GM10248 (cell line): ENCODE data around the gene RAB29.

ENCODE experiments used
- CTCF ChIA-PET: fragments of 300-600 bp; sonication (Branson Sonifier 250); formaldehyde crosslinking; extraction: SDS; loops from one replicate; lab custom pipeline; 2021; ENCODE audit warnings: antibody characterized with exemption; lab: Yijun Ruan, JAX
- POLR2A ChIA-PET: fragments of 350-650 bp; sonication (Branson Sonifier 250); formaldehyde crosslinking; extraction: SDS; loops from one replicate; lab custom pipeline; 2020; ENCODE audit warnings: antibody characterized with exemption; lab: Yijun Ruan, JAX
- DNase-seq: peaks from one replicate; pipeline ENCODE4 v3.0.0; 2012; ENCODE audit errors: extremely low spot score
- CTCF ChIP-seq: IDR thresholded peaks from 2 replicates; pipeline ENCODE4 v1.5.1; 2012; ENCODE audit warnings: mild to moderate bottlenecking, low read depth; ENCODE audit errors: extremely low read depth, missing control alignments, control extremely low read depth

RAB29 gene

DNA sequence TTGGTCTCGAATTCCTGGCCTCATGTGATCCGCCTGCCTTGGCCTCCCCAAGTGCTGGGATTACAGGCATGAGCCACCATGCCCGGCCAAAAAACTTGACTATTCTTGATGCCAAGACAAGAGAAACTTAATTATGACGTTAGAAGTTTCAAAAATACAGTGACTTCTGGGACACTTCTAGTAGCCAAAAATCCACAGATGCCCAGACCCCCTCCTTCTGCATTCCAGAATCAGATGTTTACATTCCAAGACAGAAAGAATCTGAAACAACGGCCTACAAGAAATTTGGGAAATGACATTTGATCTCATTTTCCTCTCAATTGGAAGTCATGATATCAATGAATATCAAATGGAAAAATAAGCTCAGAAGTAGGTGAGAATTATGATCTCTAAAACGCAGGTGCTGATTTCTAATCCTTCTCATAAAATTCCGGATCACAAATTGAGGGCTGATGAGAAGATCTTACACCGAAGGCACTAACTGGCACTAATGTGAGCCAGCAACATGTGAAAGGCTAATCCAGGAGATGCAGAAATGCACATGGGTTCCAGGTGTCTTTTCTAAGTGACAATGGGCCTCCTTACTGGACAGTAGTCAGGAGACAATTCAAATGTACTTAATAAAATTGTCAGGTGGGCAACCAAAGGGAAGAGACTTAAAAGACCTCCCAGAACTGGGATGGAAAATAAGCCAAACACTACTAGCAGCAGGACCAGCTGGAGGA is 5.5 kb downstream of the RAB29 start:
- POLR2A ChIA-PET, result no interaction called here
- DNase-seq, result no peak
- TF ChIP-seq CTCF, result no peak
- CTCF ChIA-PET, result interaction anchor here (1.6 kb wide), 1 partner anchor 22 kb away, joined by 3 read pairs; no protein-coding TSS in a partner anchor

DNA sequence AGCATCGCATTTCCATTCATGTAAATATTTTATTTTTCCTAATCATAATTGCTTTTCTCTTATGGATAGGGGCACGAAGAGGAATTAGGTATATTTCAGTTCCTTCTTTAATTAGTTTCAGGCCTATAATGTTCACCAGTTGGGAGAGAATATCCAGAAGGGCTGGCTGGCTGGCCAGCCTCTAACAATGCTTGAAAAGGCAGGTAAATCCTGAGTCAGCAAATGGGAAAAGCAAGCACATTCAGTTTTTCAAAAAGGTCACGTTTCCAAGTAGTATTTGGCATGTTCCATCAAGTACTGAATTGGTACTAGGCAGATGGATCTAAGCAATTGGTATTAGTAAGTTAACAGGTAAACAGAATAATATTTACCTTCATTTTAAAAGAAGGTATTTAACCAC is 8.0 kb downstream of the RAB29 start:
- no peak for TF ChIP-seq CTCF
- CTCF ChIA-PET, result interaction anchor here (1.1 kb wide), 1 partner anchor 8 kb away, joined by 3 read pairs; no protein-coding TSS in a partner anchor

GRCh38 chr1:205766570-205766969 is 8.7 kb downstream of the RAB29 start:
- DNase-seq, result no peak
- no peak for TF ChIP-seq CTCF
- CTCF ChIA-PET, result interaction anchor here (1.1 to 1.6 kb wide), 2 partner anchors 8 to 175 kb away, joined by 3 to 4 read pairs; no protein-coding TSS in a partner anchor
- POLR2A ChIA-PET, result no interaction called here

More for the DNA sequence above, 8.0 kb downstream of the RAB29 start:
- POLR2A ChIA-PET, result no interaction called here
- DNase-seq, result no peak

DNA sequence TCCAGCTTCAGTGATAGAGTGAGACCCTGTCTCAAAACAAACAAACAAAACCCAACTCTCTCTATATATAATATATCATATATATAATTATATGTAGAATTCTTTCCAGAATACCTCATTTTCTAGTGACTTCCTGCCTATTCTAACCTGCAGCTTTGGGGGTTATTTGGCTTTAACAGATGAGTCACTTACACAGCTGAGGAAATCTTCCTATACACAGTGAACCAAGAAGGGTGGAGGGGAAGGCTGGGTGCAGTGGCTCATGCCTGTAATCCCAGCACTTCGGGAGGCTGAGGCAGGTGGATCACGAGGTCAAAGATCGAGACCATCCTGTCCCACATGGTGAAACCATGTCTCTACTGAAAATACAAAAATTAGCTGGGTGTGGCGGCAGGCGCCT is 9.2 kb downstream of the RAB29 start:
- ChIA-PET CTCF (interaction anchor here (1.6 kb wide), 1 partner anchor 174 kb away, joined by 4 read pairs; no protein-coding TSS in a partner anchor), POLR2A (no interaction called here)
- DNase-seq, result no peak
- TF ChIP-seq CTCF, result no peak

DNA sequence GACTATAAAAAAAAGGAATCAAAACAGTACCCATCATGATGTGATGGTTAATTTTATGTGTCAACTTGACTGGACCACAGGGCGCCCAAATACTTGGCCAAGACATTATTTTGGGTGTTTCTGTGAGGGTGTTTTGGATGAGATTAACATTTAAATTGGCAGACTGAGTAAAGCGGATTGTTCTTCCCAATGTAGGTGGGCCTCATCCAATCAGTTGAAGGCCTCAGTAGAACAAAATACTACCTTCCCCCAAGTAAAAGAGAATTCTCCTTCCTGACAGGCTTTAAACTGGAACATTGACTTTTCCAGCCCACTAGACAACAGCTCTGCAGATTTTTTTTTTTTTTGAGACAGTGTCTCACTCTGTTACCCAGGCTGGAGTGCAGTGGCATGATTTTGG is 10.7 kb downstream of the RAB29 start:
- CTCF ChIA-PET, result interaction anchor here (2.4 kb wide), 1 partner anchor 213 kb away, joined by 7 read pairs; no protein-coding TSS in a partner anchor
- DNase-seq, result no peak
- POLR2A ChIA-PET, result no interaction called here

DNA sequence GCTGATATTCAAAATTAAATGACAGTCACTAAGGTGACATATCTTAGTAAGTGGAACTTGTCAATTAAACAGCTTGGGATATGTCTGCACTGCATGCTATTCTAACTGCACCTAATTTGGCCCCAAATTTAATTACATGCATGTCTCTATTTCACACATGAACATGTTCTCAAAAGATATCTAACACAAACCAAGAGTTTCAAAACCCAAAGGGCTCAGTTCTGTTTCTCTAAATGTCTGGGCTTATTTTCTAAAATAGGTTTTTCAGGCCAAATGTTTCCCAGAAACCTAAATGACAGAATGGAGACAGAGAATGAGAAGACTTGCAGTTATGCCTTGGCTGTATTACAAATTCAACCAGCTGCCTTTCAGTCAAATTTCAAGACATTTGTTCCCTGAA is 11.3 kb downstream of the RAB29 start:
- ChIA-PET POLR2A (no interaction called here), CTCF (interaction anchor here (1.1 to 2.4 kb wide), 2 partner anchors 10 to 213 kb away, joined by 3 to 7 read pairs; no protein-coding TSS in a partner anchor)
- TF ChIP-seq CTCF, result no peak
- DNase-seq, result no peak

More for the DNA sequence above, 10.7 kb downstream of the RAB29 start:
- TF ChIP-seq CTCF, result no peak
